GM23338 (cell line): ENCODE data around the gene GRID1. TPM values are rescaled to one million over a fixed set of nuclear protein-coding genes. Genes with fewer than 3 reads are reported as not detected.

Experiments used
- ATAC-seq: fragments of 200-7000 bp; cut with Tn5 transposase; 3 replicates; pipeline ENCODE4 v1.9.1; 2020
- DNase-seq: peaks from one replicate; pipeline ENCODE4 v3.0.0-alpha.2; 2015; ENCODE audit warnings: low spot score
- H2AFZ ChIP-seq: fragments of 200-600 bp; sonication (generic); 2 replicates; pipeline ENCODE4 v1.8.0; 2016; ENCODE audit warnings: antibody characterized with exemption, mild to moderate bottlenecking, moderate library complexity
- H3F3A ChIP-seq: fragments of 200-600 bp; sonication (generic); replicated peaks from 2 replicates; pipeline ENCODE4 v1.8.0; 2017; ENCODE audit warnings: antibody characterized with exemption, mixed run types, low read depth
- H3K27ac ChIP-seq: fragments of 200-600 bp; sonication (generic); 2 replicates; pipeline ENCODE4 v1.6.1; 2016; ENCODE audit warnings: low read depth
- H3K27me3 ChIP-seq: fragments of 200-600 bp; sonication (generic); 2 replicates; pipeline ENCODE4 v1.8.0; 2016; ENCODE audit warnings: mild to moderate bottlenecking, mixed run types, moderate library complexity; ENCODE audit not compliant: insufficient read depth
- H3K36me3 ChIP-seq: fragments of 200-600 bp; sonication (generic); 2 replicates; pipeline ENCODE4 v1.8.0; 2016; ENCODE audit warnings: mild to moderate bottlenecking; ENCODE audit not compliant: insufficient read depth
- H3K4me1 ChIP-seq: fragments of 200-600 bp; sonication (generic); 2 replicates; pipeline ENCODE4 v1.8.0; 2016; ENCODE audit warnings: mild to moderate bottlenecking, moderate library complexity; ENCODE audit not compliant: insufficient read depth
- H3K4me2 ChIP-seq: fragments of 200-600 bp; sonication (generic); 2 replicates; pipeline ENCODE4 v1.7.1; 2017; ENCODE audit warnings: mixed run types
- H3K4me3 ChIP-seq: fragments of 200-600 bp; sonication (generic); 2 replicates; pipeline ENCODE4 v1.6.1; 2016; ENCODE audit warnings: mixed run types
- H3K79me2 ChIP-seq: fragments of 200-600 bp; sonication (generic); replicated peaks from 2 replicates; pipeline ENCODE4 v1.8.0; 2017; ENCODE audit warnings: mild to moderate bottlenecking; ENCODE audit not compliant: insufficient read depth
- H3K9me2 ChIP-seq: fragments of 200-600 bp; sonication (generic); 2 replicates; pipeline ENCODE4 v1.8.0; 2017; ENCODE audit not compliant: insufficient read depth
- H4K20me1 ChIP-seq: fragments of 200-600 bp; sonication (generic); replicated peaks from 2 replicates; pipeline ENCODE4 v1.8.0; 2017; ENCODE audit warnings: mild to moderate bottlenecking; ENCODE audit not compliant: insufficient read depth
- H3K27ac Mint-ChIP-seq: 2 replicates; pipeline ENCODE4 v1.8.0; 2020; ENCODE audit warnings: inconsistent platforms, mild to moderate bottlenecking, moderate library complexity, mixed read lengths
- H3K27me3 Mint-ChIP-seq: 3 replicates; pipeline ENCODE4 v1.8.0; 2022; ENCODE audit warnings: low read depth, mild to moderate bottlenecking, moderate library complexity, mixed read lengths, inconsistent platforms; ENCODE audit not compliant: insufficient read depth, poor library complexity
- H3K36me3 Mint-ChIP-seq: 3 replicates; pipeline ENCODE4 v1.8.0; 2021; ENCODE audit warnings: low read depth, mild to moderate bottlenecking, inconsistent platforms, moderate library complexity, mixed read lengths
- H3K4me1 Mint-ChIP-seq: 3 replicates; pipeline ENCODE4 v1.8.0; 2020; ENCODE audit warnings: mild to moderate bottlenecking, inconsistent platforms, mixed read lengths
- H3K4me3 Mint-ChIP-seq: 3 replicates; pipeline ENCODE4 v1.8.0; 2021; ENCODE audit warnings: moderate library complexity, mild to moderate bottlenecking, inconsistent platforms, mixed read lengths
- H3K9me3 Mint-ChIP-seq: 3 replicates; pipeline ENCODE4 v1.8.0; 2020; ENCODE audit warnings: moderate library complexity, mild to moderate bottlenecking, inconsistent platforms, mixed read lengths
- ETS1 ChIP-seq: IDR thresholded peaks from 2 replicates; pipeline ENCODE4 v1.6.1; 2016; ENCODE audit warnings: antibody characterized with exemption
- EZH2phosphoT487 ChIP-seq: fragments of 200-600 bp; sonication (generic); IDR thresholded peaks from one replicate; pipeline ENCODE4 v1.8.1; 2018; ENCODE audit warnings: antibody characterized with exemption; ENCODE audit not compliant: unreplicated experiment
- JUNB ChIP-seq: IDR thresholded peaks from one replicate; pipeline ENCODE4 v1.6.1; 2016; ENCODE audit warnings: antibody characterized with exemption; ENCODE audit not compliant: unreplicated experiment
- NANOG ChIP-seq: IDR thresholded peaks from 2 replicates; pipeline ENCODE4 v1.6.1; 2016; ENCODE audit warnings: antibody characterized with exemption, borderline replicate concordance
- POLR2AphosphoS5 ChIP-seq: IDR thresholded peaks from 2 replicates; pipeline ENCODE4 v1.6.1; 2016; ENCODE audit warnings: antibody characterized with exemption, low read depth
- REST ChIP-seq: IDR thresholded peaks from one replicate; pipeline ENCODE4 v1.6.1; 2018; ENCODE audit warnings: antibody characterized with exemption; ENCODE audit not compliant: unreplicated experiment
- STAT1 ChIP-seq: IDR thresholded peaks from one replicate; pipeline ENCODE4 v1.6.1; 2016; ENCODE audit warnings: antibody characterized with exemption; ENCODE audit not compliant: unreplicated experiment
- ZNF114 ChIP-seq: fragments of 250-450 bp; sonication (Bioruptor Pico); IDR thresholded peaks from 2 replicates; pipeline ENCODE4 v1.5.0; 2020; ENCODE audit warnings: mild to moderate bottlenecking, moderate library complexity
- ZNF331 ChIP-seq: fragments of 250-450 bp; sonication (Bioruptor Pico); IDR thresholded peaks from 2 replicates; pipeline ENCODE4 v1.5.0; 2020; ENCODE audit warnings: low read depth, mild to moderate bottlenecking, moderate library complexity
- ZNF462 ChIP-seq: fragments of 250-450 bp; sonication (Bioruptor Pico); IDR thresholded peaks from 2 replicates; pipeline ENCODE4 v1.5.0; 2020; ENCODE audit warnings: mild to moderate bottlenecking, moderate library complexity
- polyA plus RNA-seq: library from polyadenylated mRNA; unstranded; fragments of >200 nt; fragmentation: Nextera tagmentation; extraction: Ambion mirVana; gene quantifications from 2 replicates; pipeline ENCODE4 v1.2.1, GENCODE V29; 2016
- total RNA-seq: library from RNA; depleted of rRNA; stranded (reverse); fragments of >200 nt; shearing (Covaris generic); gene quantifications from 2 replicates; pipeline ENCODE4 v1.2.3, GENCODE V29; 2014

Gene GRID1
- total and polyA plus RNA-seq, 2 experiments from 2014 or later: 0.14 to 0.15 TPM

GRCh38 chr10:86137561-86137960 is 229.0 kb downstream of the GRID1 start (continued):
- TF ChIP-seq REST (no peak), ZNF462 (no peak), ZNF331 (CRISPR knock-in tag) (no peak), STAT1 (no peak)

- DNase-seq (no peak), ATAC-seq (no peak)
- Histone ChIP-seq H3K9me2 (no peaks in the 10 kb centered on the region), H3K79me2 (no peaks in the 10 kb centered on the region), H3K4me2 (no peak overlapping the region), H3K4me1 (no peaks in the 10 kb centered on the region), H3K27ac (no peak overlapping the region), H3K27me3 (no peaks in the 10 kb centered on the region), H3F3A (no peaks in the 10 kb centered on the region), H3K4me3 (no peak overlapping the region), H2AFZ (no peak overlapping the region), H3K36me3 (no peaks in the 10 kb centered on the region), H4K20me1 (no peaks in the 10 kb centered on the region)
- no peak overlapping the region for H3K4me3 Mint-ChIP-seq
- no peaks in the 10 kb centered on the region for H3K27me3 Mint-ChIP-seq
- no peak overlapping the region for H3K27ac Mint-ChIP-seq
- H3K9me3 Mint-ChIP-seq: peaks cover 55% of the 10 kb centered on the region
- no peaks in the 10 kb centered on the region; the same call in 2 of the 3 replicates for H3K4me1 Mint-ChIP-seq
- H3K36me3 Mint-ChIP-seq: no peaks in the 10 kb centered on the region; the same call in 1 of the 3 replicates
- TF ChIP-seq NANOG (no peak), POLR2AphosphoS5 (no peak), ZNF114 (CRISPR knock-in tag) (no peak), EZH2phosphoT487 (no peak), JUNB (no peak), ETS1 (no peak)
Observed at GRCh38 chr10:86136934-86137333, 229.7 kb downstream of the GRID1 start.
